ENCODE measurements around the gene RIPOR2. TPM values are rescaled to one million over a fixed set of nuclear protein-coding genes. Genes with fewer than 3 reads are reported as not detected.

RIPOR2 gene
- total RNA-seq, 1 donor from 2014 or later, result 49.0 TPM

- intact Hi-C loops (cut with DNase I), result no loop called here
- no peaks in the 10 kb centered on the region for H3K36me3 ChIP-seq
- no peaks in the 10 kb centered on the region for H3K4me1 ChIP-seq
- no peaks in the 10 kb centered on the region for H3K27me3 ChIP-seq
- H3K27ac ChIP-seq, result no peak overlapping the region
- H3K4me3 ChIP-seq, result no peak overlapping the region
- no peaks in the 10 kb centered on the region for H3K9me3 ChIP-seq
- DNase-seq (ENCODE audit: low spot score in 2 of 2), result no peak
- TF ChIP-seq CTCF (IDR thresholded peaks at IDR 0.05), result no peak
Measured at GRCh38 chr6:24969343-24969860, 33.6 kb upstream of the RIPOR2 start.

- no peak for DNase-seq (ENCODE audit: low spot score in 2 of 2)
- Histone ChIP-seq H3K36me3 (no peaks in the 10 kb centered on the region), H3K27ac (no peak overlapping the region), H3K9me3 (no peaks in the 10 kb centered on the region), H3K4me3 (no peak overlapping the region), H3K4me1 (no peaks in the 10 kb centered on the region), H3K27me3 (no peaks in the 10 kb centered on the region)
- intact Hi-C loops (cut with DNase I), result no loop called here
- TF ChIP-seq CTCF (IDR thresholded peaks at IDR 0.05), result no peak
Measured at GRCh38 chr6:24968783-24969182, 33.0 kb upstream of the RIPOR2 start.

GRCh38 chr6:24967211-24967610 lies 31.5 kb upstream of the RIPOR2 start:
- no peak for TF ChIP-seq CTCF (IDR thresholded peaks at IDR 0.05)
- no peak for DNase-seq (ENCODE audit: low spot score in 2 of 2)
- H3K27me3 ChIP-seq, result no peaks in the 10 kb centered on the region
- H3K36me3 ChIP-seq, result no peaks in the 10 kb centered on the region
- H3K9me3 ChIP-seq, result no peaks in the 10 kb centered on the region
- H3K4me3 ChIP-seq, result no peak overlapping the region
- H3K4me1 ChIP-seq, result no peaks in the 10 kb centered on the region
- intact Hi-C loops (cut with DNase I), result no loop called here
- no peak overlapping the region for H3K27ac ChIP-seq

- no peak for DNase-seq (ENCODE audit: low spot score in 2 of 2)
- intact Hi-C loops (cut with DNase I), result no loop called here
- no peak for TF ChIP-seq CTCF (IDR thresholded peaks at IDR 0.05)
- H3K4me1 ChIP-seq, result no peaks in the 10 kb centered on the region
- no peak overlapping the region for H3K27ac ChIP-seq
- H3K36me3 ChIP-seq, result no peaks in the 10 kb centered on the region
- no peak overlapping the region for H3K4me3 ChIP-seq
- H3K27me3 ChIP-seq, result no peaks in the 10 kb centered on the region
- no peaks in the 10 kb centered on the region for H3K9me3 ChIP-seq
Measured at GRCh38 chr6:24966381-24966780, 30.6 kb upstream of the RIPOR2 start.

DNA sequence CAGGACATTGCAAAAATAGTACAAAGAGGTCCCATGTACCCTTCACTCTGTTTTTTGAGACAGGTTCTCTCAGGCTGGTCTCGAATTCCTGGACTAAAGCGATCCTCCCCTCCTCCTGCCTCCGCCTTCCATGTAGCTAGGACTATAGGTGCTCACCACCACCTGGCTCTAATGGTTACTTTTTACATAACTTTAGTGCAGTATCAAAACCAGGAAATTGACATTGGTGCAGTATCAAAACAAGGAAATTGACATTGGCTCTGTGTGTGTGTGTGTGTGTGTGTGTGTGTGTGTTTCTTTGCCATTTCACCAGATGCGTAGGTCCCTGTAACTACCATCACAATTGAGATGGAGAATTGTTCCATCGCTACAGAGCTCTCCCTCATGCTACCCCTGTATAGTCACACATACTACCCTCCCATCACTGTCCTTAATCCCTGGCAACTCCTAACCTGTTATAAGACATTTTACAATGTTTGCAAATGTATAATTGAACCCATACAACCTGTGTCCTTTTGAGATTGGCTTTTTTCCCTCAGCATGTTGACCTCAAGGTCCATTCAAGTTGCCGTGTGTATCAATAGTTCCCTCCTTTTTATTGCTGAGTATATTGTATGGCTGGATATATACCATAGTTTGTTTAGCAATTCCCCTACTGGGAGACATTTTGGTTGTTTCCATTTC lies 28.3 kb upstream of the RIPOR2 start:
- Histone ChIP-seq H3K27me3 (no peaks in the 10 kb centered on the region), H3K4me3 (no peak overlapping the region), H3K4me1 (no peaks in the 10 kb centered on the region), H3K27ac (no peak overlapping the region), H3K36me3 (no peaks in the 10 kb centered on the region), H3K9me3 (no peaks in the 10 kb centered on the region)
- intact Hi-C loops (cut with DNase I), result no loop called here
- TF ChIP-seq CTCF (IDR thresholded peaks at IDR 0.05), result no peak
- DNase-seq (ENCODE audit: low spot score in 2 of 2), result no peak

Data from ascending aorta (tissue), 2 donors.